Mesendoderm (in vitro differentiated cells): ENCODE data around the gene RNF6.

Experiments
- DNase-seq: peaks from one replicate; pipeline ENCODE4 v3.0.0; 2013
- H2AK5ac ChIP-seq: 2 replicates; pipeline ENCODE4 v1.6.1; 2013; ENCODE audit warnings: low read length, inconsistent platforms
- H2BK120ac ChIP-seq: 2 replicates; pipeline ENCODE4 v1.6.1; 2013; ENCODE audit warnings: low read depth, mild to moderate bottlenecking, low read length, moderate library complexity, mixed read lengths
- H2BK15ac ChIP-seq: replicated peaks from 2 replicates; pipeline ENCODE4 v1.6.1; 2013; ENCODE audit warnings: low read depth, mild to moderate bottlenecking, moderate library complexity
- H2BK5ac ChIP-seq: 2 replicates; pipeline ENCODE4 v1.6.1; 2013; ENCODE audit warnings: low read length, inconsistent platforms
- H3K18ac ChIP-seq: 2 replicates; pipeline ENCODE4 v1.6.1; 2013; ENCODE audit warnings: mild to moderate bottlenecking, low read length, mixed read lengths
- H3K23ac ChIP-seq: one replicate; pipeline ENCODE4 v1.6.1; 2013; ENCODE audit warnings: low read length
- H3K27ac ChIP-seq: 2 replicates; pipeline ENCODE4 v1.5.1; 2013; ENCODE audit warnings: low read depth, mild to moderate bottlenecking, inconsistent platforms, low read length, moderate library complexity
- H3K27me3 ChIP-seq: 2 replicates; pipeline ENCODE4 v1.6.1; 2013; ENCODE audit warnings: low read length, control low read depth, mild to moderate bottlenecking, inconsistent platforms; ENCODE audit not compliant: insufficient read depth, poor library complexity
- H3K36me3 ChIP-seq: 2 replicates; pipeline ENCODE4 v1.6.1; 2013; ENCODE audit warnings: low read length, inconsistent platforms; ENCODE audit not compliant: control insufficient read depth, insufficient read depth
- H3K4ac ChIP-seq: one replicate; pipeline ENCODE4 v1.6.1; 2013; ENCODE audit warnings: low read depth, mild to moderate bottlenecking, low read length, moderate library complexity
- H3K4me1 ChIP-seq: 2 replicates; pipeline ENCODE4 v1.6.1; 2013; ENCODE audit warnings: low read depth, low read length, inconsistent platforms; ENCODE audit not compliant: control insufficient read depth
- H3K4me2 ChIP-seq: 2 replicates; pipeline ENCODE4 v1.6.1; 2013; ENCODE audit warnings: low read length
- H3K4me3 ChIP-seq: 2 replicates; pipeline ENCODE4 v1.5.1; 2013; ENCODE audit warnings: mild to moderate bottlenecking, low read length
- H3K56ac ChIP-seq: one replicate; pipeline ENCODE4 v1.6.1; 2013; ENCODE audit warnings: low read length
- H3K79me1 ChIP-seq: 2 replicates; pipeline ENCODE4 v1.6.1; 2013; ENCODE audit warnings: low read length, inconsistent platforms
- H3K79me2 ChIP-seq: 2 replicates; pipeline ENCODE4 v1.6.1; 2013; ENCODE audit warnings: mild to moderate bottlenecking, low read length; ENCODE audit not compliant: control insufficient read depth, insufficient read depth
- H3K9ac ChIP-seq: 2 replicates; pipeline ENCODE4 v1.6.1; 2013; ENCODE audit warnings: low read length, inconsistent platforms
- H4K5ac ChIP-seq: one replicate; pipeline ENCODE4 v1.6.1; 2013; ENCODE audit warnings: low read length
- H4K8ac ChIP-seq: one replicate; pipeline ENCODE4 v1.6.1; 2013; ENCODE audit warnings: low read depth, mild to moderate bottlenecking, control low read depth, low read length, moderate library complexity
- WGBS: extraction: QIAGEN DNeasy Blood & Tissue Kit; methylation state at CpG from one replicate; pipeline ENCODE4 v1.1.7; 2013; ENCODE audit warnings: low lambda C conversion rate, missing lambda C conversion rate; ENCODE audit not compliant: insufficient coverage; ENCODE audit errors: extremely low coverage; 5-methylcytosine and 5-hydroxymethylcytosine counted together

The RNF6 gene

DNA sequence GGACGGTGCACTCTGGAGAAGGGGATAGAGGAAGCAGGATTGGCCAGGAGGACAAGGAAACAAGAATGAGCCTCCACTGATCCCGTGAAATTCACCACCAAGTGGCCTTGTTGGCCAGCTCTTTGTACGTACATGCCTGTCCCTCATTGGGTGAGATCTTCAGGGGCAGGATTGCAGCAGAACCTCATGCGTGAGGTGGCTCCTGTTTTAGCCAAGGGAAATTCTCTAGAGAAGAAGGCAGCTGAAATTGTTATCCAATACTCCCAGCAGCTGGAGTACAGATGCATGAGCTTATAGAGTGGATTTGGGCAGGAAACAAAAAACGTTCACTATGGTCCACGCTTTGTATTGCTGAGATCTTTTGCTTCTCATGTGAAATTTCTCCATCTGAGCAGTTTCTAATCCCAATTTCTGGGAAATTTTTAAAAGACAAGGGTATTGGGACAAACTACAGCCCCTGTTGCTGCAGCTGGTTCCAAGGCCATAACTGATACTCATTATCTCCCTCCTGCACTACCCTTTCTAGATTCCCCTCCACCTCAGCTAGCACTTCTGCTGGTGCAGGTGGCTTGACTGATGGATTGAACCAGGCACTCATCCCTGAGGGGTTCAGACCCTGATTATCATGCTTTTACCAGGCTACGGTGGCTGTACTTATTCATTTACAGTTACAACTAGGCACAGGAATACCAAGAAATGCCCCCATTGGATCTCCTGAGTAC is 3.9 kb upstream of the RNF6 start:
- H3K27ac ChIP-seq, result no peak overlapping the region
- H3K4me3 ChIP-seq, result no peak overlapping the region
- no peak overlapping the region for H2BK120ac ChIP-seq
- H3K4ac ChIP-seq, result no peak overlapping the region
- H2BK15ac ChIP-seq, result no peak overlapping the region
- H3K36me3 ChIP-seq, result no peaks in the 10 kb centered on the region
- H4K8ac ChIP-seq, result no peak overlapping the region
- no peak overlapping the region for H3K18ac ChIP-seq
- no peaks in the 10 kb centered on the region for H3K27me3 ChIP-seq
- H2BK5ac ChIP-seq, result no peak overlapping the region
- no peak overlapping the region for H3K9ac ChIP-seq
- no peak overlapping the region for H3K23ac ChIP-seq
- no peaks in the 10 kb centered on the region for H3K79me2 ChIP-seq
- H3K79me1 ChIP-seq, result no peaks in the 10 kb centered on the region
- no peaks in the 10 kb centered on the region for H3K4me1 ChIP-seq
- H4K5ac ChIP-seq, result no peak overlapping the region
- no peak overlapping the region for H2AK5ac ChIP-seq
- H3K56ac ChIP-seq, result no peak overlapping the region
- H3K4me2 ChIP-seq, result no peak overlapping the region
- DNase-seq, result no peak
- no CpG with 5 or more reads among the region's 7 CpGs for WGBS

DNA sequence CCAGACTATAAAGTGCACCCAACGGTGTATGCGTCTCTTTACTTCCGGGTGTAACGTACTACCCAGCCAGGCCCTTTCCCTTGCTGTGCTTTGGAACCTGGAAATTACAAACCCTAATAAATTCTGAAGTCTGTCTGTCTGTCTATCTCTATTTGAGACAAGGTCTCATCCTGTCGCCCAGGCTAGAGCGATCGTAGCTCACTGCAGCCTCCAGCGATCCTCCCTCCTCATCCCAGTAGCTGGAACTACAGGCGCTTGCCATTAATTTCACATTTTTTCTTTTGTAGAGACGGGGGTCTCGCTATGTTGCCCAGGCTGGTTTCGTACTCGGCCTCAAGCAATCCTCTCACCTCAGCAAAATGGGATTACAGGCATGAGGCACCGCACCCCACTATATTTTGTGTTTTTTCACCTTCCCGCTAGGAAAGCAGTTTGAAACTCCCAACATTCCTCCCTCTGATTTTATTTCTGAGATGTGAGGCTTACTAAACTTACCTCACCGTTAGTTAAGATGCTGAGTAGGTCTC is 469 bp upstream of the RNF6 start:
- DNase-seq, result no peak
- Histone ChIP-seq H3K23ac (peak overlapping the region; percentile 53), H3K4me1 (no peaks in the 10 kb centered on the region), H3K27ac (peak overlapping the region; percentile 99), H3K27me3 (no peaks in the 10 kb centered on the region), H2BK15ac (no peak overlapping the region), H3K4me3 (peak overlapping the region; percentile 90), H3K79me1 (peaks cover 2% of the 10 kb centered on the region), H3K36me3 (no peaks in the 10 kb centered on the region), H4K8ac (no peak overlapping the region), H2BK120ac (no peak overlapping the region), H3K56ac (peak overlapping the region; percentile 99), H4K5ac (peak overlapping the region; percentile 84), H2BK5ac (no peak overlapping the region), H3K18ac (peak overlapping the region; percentile 77), H3K4me2 (peak overlapping the region; percentile 74), H3K4ac (no peak overlapping the region), H2AK5ac (no peak overlapping the region), H3K9ac (peak overlapping the region; percentile 99), H3K79me2 (peaks cover 2% of the 10 kb centered on the region)
- no CpG with 5 or more reads among the region's 16 CpGs for WGBS

DNA sequence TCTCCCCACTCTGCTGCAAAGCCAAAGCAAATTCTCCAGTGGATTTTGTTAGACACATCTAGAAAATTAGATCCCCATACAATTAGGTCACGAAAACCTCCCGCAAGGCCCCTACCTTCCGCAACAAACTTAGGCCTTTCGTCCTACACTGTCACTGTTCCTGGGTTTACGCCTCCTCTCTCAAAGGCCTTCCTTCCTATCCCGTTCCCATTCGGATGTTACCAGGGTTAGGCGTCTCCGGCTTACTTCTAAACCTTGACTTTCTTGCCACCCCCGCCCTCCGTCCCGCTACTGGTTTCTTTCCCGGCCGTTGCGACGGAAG is 754 bp downstream of the RNF6 start:
- no peaks in the 10 kb centered on the region for H3K4me1 ChIP-seq
- H2BK120ac ChIP-seq, result no peak overlapping the region
- peaks cover 2% of the 10 kb centered on the region for H3K79me1 ChIP-seq
- H3K23ac ChIP-seq, result no peak overlapping the region
- no peak overlapping the region for H3K4ac ChIP-seq
- H3K56ac ChIP-seq, result peak overlapping the region; percentile 85
- peak overlapping the region; percentile 83 for H3K4me3 ChIP-seq
- H2BK15ac ChIP-seq, result no peak overlapping the region
- peak overlapping the region; percentile 34 for H3K18ac ChIP-seq
- no peak overlapping the region for H2AK5ac ChIP-seq
- no peaks in the 10 kb centered on the region for H3K27me3 ChIP-seq
- peaks cover 2% of the 10 kb centered on the region for H3K79me2 ChIP-seq
- H4K5ac ChIP-seq, result no peak overlapping the region
- H3K36me3 ChIP-seq, result peaks cover 2% of the 10 kb centered on the region
- peak overlapping the region; percentile 53 for H3K4me2 ChIP-seq
- no peak overlapping the region for H4K8ac ChIP-seq
- peak overlapping the region; percentile 53 for H3K27ac ChIP-seq
- H2BK5ac ChIP-seq, result no peak overlapping the region
- peak overlapping the region; percentile 87 for H3K9ac ChIP-seq
- no CpG with 5 or more reads among the region's 16 CpGs for WGBS
- DNase-seq, result no peak

DNA sequence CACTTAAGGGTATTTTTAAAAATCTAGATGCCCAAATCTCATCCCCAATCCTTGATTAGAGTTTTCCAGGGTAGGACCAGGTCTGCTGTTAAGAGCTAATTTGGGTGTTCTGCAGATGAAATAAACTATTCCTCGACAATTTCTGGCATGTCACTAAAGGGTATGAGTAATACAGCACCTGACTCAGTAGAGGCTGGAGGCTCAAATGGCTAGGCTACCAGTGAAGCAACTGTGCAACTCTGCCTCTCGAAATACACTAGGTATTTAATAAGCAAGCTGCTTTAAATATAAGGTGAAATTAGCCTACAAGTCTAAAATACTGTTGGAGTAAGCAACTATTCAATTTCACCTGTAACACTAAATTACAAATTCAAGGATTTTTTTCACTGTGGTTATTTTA is 1.5 kb downstream of the RNF6 start:
- Histone ChIP-seq H3K79me1 (peaks cover 2% of the 10 kb centered on the region), H3K27me3 (no peaks in the 10 kb centered on the region), H3K4me1 (no peaks in the 10 kb centered on the region), H3K9ac (peak overlapping the region; percentile 3), H4K8ac (no peak overlapping the region), H4K5ac (no peak overlapping the region), H3K27ac (no peak overlapping the region), H2BK5ac (no peak overlapping the region), H2BK15ac (no peak overlapping the region), H3K56ac (no peak overlapping the region), H3K4me2 (peak overlapping the region; percentile 2), H3K18ac (no peak overlapping the region), H3K23ac (no peak overlapping the region), H2AK5ac (no peak overlapping the region), H3K79me2 (peaks cover 2% of the 10 kb centered on the region), H3K4me3 (no peak overlapping the region), H3K4ac (no peak overlapping the region), H2BK120ac (no peak overlapping the region), H3K36me3 (peaks cover 2% of the 10 kb centered on the region)
- WGBS, result no CpG with 5 or more reads among the region's 2 CpGs
- DNase-seq, result peak; percentile 57

DNA sequence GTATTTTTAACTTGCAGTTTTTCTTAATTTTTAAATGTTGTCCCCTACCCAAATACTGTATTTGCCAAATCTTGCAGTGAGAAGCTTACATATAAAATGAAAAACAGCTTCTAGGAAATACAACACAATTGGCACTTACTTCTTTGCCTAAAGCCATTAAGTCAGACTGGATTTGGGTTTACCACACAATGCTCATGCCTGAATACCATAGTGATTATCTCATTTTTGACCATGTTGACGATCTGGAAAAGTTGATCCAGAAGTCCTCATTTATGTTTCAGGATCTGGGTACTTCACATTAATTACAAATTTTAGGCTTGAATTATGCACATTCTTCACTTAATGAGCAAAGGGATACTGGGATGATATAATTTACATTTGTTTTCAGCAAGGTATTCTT is 2.4 kb downstream of the RNF6 start:
- Histone ChIP-seq H3K27ac (no peak overlapping the region), H3K27me3 (no peaks in the 10 kb centered on the region), H4K8ac (no peak overlapping the region), H2BK5ac (no peak overlapping the region), H3K18ac (no peak overlapping the region), H3K9ac (no peak overlapping the region), H3K4me3 (no peak overlapping the region), H3K4me1 (no peaks in the 10 kb centered on the region), H2BK15ac (no peak overlapping the region), H3K4me2 (no peak overlapping the region), H3K79me2 (peaks cover 2% of the 10 kb centered on the region), H3K23ac (no peak overlapping the region), H2BK120ac (no peak overlapping the region), H4K5ac (no peak overlapping the region), H3K4ac (no peak overlapping the region), H3K79me1 (peaks cover 2% of the 10 kb centered on the region), H3K56ac (no peak overlapping the region), H3K36me3 (peaks cover 3% of the 10 kb centered on the region), H2AK5ac (no peak overlapping the region)
- WGBS, result no CpG with 5 or more reads among the region's 1 CpG
- DNase-seq, result peak; percentile 63

DNA sequence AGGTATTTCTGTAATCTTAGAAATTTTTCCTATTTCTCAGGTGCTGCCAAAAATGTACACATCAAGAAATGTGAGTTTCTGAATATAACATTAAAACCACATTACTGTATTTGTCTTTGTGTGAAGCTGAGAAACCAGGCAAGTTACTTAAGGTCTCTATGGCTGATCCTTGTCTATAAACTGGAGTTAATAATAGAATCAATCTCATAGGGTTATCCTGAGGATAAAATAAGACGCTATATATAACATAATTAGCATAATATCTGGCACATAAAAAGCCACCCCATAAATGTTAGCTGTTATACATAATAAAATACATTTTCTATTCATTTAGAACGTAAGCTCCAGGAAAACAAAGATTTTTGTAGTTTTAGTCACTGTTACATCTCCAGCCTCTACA is 6.1 kb downstream of the RNF6 start:
- Histone ChIP-seq H4K5ac (no peak overlapping the region), H3K9ac (no peak overlapping the region), H3K56ac (no peak overlapping the region), H2BK15ac (no peak overlapping the region), H4K8ac (no peak overlapping the region), H3K4ac (no peak overlapping the region), H2BK5ac (no peak overlapping the region), H3K23ac (no peak overlapping the region), H3K27me3 (no peaks in the 10 kb centered on the region), H2BK120ac (no peak overlapping the region), H3K18ac (no peak overlapping the region), H3K79me2 (peaks cover 2% of the 10 kb centered on the region), H3K27ac (no peak overlapping the region), H3K4me2 (no peak overlapping the region), H3K36me3 (peaks cover 11% of the 10 kb centered on the region), H3K4me3 (no peak overlapping the region), H3K4me1 (no peaks in the 10 kb centered on the region), H3K79me1 (peaks cover 2% of the 10 kb centered on the region), H2AK5ac (no peak overlapping the region)
- WGBS, result no CpG with 5 or more reads among the region's 2 CpGs
- no peak for DNase-seq
